Hematopoietic multipotent progenitor cell treated with erythropoietin and hydrocortisone succinate and interleukin-3 and kit ligand, for 6 days (in vitro differentiated cells): Measurements from ENCODE around the gene PC.

Experiments used
- DNase-seq: peaks from one replicate; pipeline ENCODE4 v3.0.0-alpha.2; 2015

The PC gene

DNA sequence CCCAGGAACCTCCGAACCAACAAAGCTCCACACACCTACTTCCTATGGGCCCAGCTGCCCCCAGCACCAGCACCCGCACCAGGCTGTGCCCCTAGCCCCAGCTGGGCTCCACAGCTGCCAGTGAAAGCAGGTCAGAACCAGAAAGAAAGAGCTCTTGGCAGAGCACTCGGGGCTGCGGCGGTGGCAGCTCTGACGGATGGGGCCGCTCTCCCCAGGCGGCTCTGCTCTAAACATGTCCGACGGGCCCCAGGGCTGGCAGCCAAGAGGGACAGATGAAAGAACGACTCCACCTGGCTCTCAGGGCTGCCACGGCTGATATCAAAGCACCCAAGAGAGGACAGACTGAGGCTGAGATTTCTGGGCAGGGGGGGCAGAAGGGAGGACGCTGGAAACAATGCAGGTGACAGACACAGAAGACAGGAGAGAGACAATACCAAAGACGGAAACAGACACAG lies 75.6 kb downstream of the PC start:
- DNase-seq = no peak

DNA sequence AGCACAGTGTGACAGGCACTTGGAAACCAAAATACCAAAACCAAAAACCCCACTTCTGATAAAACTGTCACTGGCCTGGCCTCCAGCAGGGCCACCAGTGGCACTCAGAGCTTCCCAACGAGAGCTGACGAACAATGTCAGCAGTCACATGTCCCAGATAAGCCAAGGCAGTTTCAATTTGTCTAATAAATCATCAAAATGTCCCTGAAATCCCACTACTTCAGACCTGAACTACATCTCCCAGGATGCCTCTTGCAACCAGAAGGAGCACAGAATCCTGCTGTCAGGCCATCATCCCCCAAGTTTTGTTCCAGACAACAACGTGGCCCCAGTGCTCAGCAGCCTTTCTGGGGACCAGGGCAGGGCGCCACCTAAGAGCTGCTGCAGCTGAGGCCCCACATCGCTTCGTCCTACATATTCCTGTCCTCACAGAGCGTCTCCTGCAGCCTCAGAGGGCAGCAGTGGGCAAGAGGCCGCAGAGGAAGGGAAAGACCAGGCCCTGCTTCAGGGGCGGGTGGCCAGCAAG lies 76.2 kb downstream of the PC start:
- DNase-seq = peak; percentile 27

DNA sequence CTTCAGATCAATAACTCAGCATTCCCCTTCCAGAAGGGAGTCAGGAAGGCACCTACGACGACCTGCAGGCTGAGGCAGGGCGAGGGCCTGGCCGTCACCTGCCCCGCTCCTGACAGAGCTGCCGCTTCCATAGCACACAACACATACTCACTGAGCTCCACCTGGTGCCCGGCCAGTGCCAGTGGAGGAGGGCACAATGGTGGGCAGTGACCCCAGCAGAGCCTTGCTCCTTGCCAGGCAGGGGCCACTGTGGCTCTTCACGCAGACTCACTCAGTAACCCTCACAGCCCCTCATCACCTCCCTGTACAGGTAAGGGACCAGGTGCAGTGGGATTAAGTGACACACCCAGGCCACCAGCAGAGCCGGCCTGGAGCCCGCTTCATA lies 76.7 kb downstream of the PC start:
- DNase-seq = no peak

DNA sequence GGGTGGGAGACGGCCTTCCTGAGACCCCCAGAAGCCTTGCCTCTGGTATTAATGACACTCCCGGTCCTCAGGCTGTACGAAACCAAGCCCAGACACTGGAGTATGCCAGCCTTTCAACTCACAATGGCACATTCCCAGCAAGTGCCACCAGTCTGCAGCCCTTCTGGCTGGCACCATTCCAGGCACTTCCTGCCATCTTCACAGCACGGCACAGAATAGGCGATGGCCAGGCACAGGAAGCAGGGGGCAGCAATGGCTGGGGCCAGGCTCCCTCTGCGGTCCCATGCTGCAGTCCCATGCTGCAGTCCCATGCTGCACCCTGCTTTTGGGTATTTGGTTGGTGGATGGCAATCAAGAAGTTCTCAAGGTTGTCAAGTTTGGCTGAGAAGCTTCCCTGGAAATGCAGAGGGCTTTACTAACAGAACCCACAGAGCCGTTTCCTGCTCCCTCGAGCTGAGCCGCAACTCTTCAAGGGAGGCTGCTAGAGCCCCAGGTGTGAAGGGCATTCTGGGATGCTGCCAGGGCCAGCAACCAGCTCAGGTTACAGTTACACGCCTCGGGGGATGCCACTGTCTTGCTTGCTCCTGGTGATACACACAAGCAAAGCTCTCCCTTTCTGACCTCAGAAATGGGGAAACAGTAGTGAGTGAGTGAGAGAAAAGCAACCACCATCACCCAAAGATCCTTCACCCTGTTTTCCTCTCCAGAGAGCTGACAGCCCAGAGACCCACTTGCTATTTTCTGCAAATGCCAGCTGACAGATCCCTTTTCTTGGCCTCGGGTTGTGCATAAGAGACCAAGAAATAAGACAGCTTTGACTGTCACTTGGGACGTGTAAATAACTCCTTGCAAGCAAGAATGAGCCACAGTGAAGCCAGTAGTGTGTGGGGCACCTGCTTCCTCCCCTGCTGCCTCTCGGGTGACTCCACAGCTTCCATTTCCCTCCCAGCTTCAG lies 77.4 kb downstream of the PC start:
- DNase-seq = peak; percentile 47

DNA sequence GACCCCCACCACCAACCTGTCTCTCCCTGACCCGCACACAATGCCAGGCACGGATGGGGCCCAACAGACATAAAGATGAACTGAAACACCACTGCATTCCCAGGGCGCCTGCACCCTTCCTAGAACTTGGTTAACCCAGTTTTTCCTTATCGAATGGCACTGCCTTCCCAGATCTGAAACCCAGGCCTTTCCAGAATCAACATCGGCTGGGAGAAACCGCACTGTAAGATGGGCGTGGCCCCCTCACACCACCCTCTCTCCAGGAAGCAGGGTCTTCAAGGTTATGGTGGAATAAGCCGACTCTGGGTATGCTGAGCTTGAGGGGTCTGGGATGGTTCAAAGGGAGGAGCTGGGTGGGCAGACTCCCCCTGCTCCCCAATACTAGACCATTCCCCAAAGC lies 78.2 kb downstream of the PC start:
- DNase-seq = no peak

DNA sequence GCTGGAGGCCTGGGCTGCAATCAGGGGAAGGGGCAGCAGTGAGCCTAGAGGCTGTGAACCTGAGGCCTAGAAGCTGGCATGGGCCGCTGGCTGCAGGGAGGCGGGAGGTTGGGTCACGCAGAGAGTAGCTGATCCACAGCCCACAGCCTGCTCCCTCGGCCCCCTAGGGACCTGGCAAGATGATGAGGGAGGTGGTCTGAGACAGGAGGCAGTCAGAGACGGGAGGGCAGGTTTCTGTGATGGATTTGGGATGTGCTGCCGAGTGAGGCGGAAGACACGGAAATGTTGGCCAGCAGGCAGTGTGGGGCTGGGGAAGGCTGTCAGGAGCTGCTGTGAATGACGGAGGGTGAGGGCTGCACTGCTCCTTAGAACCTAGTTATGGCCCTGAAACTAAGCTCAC lies 78.6 kb downstream of the PC start:
- DNase-seq = no peak

DNA sequence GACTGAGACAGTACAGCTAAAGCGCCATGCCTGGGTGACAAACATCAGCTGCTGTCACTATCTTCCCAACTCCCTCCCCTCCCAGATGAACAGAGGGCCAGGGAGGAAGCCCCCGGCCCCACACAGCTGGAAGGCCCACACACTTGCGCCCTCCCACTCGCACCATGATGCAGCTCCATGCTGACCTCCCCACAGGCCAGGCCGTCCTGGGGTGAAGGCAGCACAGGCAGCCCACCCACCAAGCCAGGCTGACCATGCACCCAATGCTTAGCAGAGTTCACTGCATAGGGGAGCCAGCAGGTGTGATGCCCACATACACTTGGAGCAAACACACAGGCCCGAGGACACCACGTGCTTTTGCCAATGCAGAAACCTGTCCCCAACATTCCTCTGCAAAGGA lies 79.2 kb downstream of the PC start:
- DNase-seq = no peak

DNA sequence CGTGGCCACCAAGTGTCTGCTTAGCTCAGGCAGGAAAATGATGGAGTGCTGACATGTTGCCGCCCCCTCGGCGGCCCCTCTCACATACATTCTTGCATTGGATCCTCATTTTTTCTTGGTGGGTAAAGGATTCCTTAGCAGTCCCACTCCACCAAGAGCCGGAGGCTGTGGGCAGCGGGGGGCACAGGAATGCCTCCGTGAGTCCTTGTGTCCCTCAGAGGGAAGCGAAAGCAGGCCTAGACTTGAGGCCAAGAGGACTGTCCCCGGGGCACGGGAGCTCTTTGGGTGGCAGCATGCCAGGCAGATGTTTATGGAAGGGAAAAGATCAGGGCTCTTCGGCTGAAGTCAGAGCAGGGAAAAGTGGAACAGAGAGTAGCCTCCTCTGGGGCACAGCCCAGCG lies 79.7 kb downstream of the PC start:
- no peak for DNase-seq

DNA sequence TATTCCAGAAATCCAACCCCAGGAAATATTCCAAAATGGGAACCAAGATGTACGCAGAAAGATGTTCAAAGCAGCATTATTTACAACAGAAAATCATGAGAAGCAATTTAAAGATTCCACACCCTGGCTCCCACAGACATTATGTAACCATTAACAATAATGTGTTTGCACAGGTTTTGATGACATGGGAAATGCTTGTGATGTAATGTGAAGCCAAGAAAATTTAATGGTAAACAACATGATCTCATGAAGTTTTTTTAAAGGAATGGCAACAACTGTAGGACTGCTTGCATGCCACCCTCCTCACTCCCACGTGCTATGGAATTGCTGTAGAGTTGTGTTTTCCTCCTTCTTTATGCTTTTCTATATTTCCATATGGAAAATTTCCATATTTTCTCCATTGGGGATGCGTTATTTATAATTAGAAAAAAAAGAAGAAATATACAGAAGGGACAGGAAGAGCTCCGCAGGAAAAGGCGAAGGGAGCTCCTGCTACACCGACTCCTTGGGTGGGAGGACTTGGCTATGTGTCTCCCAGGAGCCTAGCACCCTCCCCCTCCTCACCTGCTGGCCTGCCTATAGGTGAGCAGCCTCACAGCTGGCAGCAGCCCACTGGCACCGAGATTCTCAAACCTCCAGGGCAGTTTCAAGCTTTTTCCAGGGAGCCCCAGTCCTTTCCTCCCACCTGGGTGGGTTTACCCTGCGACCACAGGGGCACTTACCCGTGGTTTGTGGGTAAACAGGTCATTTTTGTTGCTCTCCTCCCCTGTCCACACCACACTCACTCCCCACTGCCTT lies 80.4 kb downstream of the PC start:
- DNase-seq = no peak

DNA sequence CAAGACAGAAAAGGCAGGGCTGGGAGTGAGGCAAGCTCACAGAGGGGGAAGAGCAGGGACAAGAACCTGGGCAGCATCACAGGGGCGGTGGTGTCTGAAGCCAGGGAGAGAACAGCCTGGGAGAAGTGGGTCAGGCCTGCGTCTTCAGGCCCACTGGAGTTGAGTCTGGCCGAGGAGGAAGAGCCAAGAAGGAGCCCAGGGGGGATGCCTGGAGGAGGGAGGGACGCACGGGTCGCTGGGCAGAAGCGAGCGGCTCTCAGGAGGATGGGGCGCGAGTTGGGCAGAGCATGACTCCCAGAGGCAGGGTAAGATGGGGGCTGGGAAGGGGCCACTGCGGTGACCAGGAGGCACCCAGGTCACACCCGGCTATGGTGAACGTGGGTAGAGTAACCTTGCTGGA lies 82.8 kb downstream of the PC start:
- no peak for DNase-seq

DNA sequence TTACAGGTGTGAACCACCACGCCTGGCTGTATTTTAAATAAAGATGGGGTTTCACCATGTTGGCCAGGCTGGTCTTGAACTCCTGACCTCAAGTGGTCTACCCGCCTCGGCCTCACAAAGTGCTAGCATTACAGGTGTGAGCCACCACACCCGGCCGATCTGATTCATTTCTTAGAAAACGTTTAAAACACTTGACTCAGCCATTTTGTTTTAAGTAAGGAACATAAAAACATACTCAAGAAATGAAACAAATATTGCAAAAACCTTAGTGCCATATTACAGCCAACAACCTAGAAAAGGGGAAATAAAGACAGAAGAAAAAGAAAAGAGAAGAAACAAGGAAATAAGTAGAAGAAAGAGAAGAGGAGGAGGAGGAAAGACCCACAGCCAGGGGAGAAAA lies 84.0 kb downstream of the PC start:
- no peak for DNase-seq

DNA sequence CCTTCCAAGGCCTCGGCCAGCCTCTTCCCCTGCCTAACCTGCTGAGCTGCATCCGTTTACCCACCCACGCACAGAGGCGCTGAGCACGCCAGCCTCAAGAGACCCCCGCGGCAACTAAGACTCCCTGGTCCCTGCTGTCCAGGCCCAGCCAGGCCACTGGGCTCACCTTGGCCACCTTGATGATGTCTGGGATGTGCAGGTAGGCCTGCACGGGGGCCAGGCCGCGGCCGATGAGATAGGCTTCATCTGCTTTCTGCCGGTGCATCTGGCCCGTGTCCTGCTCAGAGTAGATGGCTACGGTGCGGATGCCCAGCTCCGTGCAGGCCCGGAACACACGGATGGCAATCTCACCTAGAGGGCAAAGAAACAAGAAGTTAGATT lies 86.7 kb downstream of the PC start:
- DNase-seq = no peak

DNA sequence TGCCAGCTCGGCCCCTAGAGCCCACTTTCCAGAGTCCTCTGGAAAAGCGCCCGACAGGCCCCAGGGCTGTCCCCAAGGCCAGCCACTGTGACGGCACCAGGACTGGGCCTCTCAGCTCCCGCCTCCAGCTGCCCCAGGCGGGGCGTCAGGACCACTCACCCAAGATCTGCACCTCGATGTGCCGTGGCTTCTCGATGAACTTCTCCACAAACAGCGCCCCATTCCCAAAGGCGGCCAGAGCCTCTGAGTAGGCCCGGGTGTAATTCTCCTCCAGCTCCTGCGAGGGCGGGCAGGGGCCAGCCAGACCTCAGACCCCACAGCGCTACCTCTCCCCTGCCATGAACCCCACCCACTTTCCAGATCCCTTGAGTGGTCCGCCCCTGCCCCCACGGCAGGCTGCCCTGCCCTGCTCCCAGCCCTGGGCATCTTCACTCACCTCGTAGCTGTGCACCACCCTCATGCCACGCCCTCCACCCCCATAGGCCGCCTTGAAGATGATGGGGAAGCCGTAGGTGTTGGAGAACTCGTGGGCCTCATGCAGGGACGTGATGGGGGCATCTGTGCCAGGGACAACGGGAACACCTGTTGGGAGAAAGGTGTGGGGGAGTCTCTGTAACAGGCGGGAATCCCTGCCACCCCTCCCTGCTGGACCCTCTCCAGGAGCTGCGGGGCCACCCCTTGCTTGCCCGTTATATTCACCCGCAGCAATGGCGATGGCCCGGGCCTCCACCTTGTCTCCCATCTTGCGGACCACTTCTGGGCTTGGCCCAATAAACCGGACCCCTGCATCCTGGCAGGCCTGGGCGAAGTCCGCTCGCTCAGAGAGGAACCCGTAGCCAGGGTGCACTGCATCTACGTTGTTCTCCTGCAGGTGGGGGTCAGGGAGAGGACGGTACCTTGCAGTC lies 87.3 kb downstream of the PC start:
- no peak for DNase-seq

DNA sequence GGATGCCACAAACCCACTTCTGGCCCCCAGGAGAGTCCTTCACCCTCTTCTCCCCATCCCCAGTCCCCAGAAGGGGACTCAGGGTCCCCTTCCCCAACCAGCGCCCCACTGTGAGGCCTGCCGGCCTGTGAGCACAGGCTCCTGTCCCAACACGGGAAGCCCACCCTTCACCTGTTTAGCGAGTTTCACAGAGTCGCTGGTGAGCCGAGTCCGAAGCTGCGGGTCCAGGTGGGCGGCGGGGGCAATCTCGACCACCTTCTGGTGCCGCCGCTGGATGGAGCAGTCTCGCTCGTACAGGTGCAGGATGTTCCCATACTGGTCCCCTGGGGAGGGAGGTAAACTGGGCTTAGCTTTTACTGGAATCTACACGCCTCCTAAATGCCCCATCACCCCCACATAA lies 88.1 kb downstream of the PC start:
- no peak for DNase-seq

DNA sequence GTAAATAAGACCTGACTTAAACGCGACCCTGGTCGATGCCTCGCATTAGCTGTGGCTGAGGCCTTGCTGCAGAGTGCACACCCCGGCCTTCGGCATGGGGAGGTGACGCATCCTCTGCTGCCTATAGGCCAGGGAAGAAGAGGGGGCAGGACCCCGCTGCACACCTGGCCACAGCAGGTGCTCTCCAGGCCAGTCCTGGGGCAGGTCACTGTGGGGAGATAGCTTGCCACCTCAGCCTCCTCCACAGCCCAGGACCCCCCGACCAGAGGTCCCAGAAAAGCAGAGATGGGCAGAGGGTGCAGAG lies 88.7 kb downstream of the PC start:
- DNase-seq = no peak

DNA sequence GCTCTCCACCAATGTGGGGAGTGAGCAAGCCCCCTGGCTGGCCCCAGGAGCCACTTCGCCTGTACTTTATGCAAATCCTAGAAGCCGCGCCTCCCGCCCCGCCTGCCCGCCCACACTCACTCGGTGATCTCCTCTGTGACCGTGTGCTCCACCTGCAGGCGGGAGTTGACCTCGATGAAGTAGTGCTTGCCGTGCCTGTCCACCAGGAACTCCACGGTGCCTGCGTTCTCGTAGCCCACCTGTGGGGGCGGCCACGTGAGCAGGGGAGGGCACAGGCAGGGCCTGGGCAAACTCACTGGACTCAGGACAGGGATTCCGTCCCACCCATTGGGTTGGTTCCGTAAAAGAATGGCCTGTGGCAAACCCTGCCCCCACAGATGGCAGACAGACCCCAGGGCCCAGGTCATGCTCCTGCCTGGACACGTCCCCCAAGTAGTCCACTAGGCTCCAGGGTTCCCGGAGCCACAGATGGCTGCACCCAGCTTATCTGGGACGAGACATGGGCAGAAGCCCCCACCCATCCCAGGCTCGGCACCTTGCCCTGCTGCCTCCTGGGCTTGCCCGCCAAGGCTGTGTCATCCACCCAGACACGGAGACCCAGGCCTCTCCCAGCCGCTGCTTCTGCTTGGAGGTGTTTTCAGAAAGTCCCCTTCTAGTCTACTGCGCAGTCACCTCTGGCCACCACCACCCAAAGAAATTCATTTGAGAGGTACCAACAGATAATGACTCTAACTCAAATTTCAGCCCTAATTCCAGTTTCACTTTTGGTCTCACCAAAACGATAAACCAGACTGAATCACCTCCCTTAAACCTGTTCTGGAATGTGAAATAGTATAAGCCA lies 89.2 kb downstream of the PC start:
- DNase-seq = peak; percentile 88

DNA sequence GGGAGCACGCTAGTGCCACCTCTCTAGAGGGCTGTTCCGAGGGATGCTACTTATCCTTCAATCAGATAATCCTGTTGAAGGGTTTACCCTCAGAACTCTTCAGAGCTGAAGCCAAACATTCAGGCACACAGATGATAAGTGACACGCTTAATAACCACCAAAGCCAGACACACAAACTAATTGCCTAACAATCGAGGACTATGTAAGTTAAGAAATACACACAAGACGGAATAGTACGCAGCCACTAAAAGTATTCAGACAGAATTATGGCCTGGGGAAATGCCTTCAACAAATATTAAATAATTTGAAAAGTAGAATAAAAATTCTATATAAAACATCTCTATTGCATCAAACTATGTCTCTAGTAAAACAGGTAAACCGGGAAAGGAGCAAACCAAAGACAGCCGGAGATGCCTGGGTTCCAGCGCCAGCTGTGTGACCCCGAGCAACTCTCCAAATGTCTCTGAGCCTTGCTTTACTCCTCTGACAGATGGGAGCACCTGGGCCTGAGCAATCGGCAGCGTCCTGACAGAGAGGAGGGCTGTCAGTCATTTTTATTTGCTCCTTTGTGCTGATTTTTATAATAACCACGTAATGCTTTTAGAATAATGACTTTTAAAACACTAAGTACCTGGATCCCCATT lies 90.0 kb downstream of the PC start:
- DNase-seq = no peak

DNA sequence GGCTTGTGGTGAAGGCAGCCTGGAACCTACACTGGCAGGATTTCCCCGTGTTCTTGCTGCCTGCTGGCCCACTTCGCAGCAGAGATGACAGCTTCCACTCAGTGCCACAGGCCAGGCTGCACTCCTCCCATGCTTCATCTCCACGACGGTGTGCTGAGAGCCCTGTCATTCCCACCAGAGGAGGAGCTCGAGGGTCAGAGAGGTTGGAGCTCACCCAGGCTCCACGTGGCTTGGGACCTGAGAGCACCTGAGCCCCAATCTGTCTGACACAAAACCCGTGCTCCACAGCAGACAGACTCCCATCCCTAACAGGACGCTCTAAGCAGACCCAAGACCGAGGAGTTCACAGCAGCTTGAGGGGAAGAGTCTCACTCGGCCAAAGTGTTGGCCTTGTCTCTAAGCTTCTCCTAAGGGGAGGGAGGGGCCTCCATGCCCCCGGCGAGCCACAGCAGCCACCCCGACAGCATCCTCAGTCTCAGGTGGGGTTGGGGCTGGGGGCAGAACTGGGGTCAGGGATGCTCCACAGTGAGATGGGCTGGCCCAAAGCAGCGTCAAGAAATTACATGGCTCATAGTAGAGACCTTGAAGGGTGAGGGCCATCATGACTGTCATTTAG lies 90.7 kb downstream of the PC start:
- no peak for DNase-seq

DNA sequence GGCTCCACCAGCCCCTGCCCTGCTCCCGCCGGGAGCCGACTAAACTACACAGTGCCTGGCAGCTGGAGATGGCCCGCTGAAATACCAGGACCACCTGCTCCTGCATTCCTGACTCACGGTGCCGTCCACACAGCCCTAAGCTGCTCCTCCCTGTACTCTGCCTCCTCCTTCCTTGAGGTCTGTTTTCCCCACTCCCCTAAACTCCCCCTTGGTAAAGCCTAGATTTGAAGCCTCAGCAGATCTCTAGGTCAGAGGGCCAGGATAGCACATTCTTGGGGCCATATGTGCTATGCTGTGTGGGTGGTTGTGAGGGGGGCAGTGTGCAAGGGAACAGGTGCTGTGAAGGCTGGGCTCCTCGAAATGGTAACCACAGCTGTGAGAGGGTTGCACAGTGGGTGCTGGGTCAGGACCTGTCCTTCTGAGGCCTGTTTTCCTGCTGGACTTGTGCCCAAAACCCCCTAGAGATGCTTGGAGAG lies 91.6 kb downstream of the PC start:
- DNase-seq = no peak

DNA sequence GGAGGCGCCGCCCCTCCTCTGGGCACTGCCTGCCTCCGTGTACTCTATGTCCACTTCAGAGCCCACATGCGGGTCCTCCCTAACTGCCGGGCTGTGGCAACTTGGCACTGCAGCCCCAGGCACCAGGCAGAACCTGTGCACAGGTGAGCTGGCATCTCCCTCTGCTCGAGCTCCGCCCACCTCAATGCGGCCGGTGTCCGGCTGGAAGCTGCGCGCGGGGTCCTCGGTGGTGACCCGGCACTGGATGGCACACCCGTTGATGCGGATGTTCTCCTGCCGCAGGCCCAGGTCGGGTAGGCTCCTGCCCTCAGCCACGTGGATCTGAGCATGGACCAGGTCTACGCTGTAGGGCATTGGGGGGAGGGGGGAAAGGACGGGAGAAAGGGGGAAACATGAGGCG lies 92.2 kb downstream of the PC start:
- no peak for DNase-seq
